ENCODE results near the gene PPP1R9A. TPM values are rescaled to one million over a fixed set of nuclear protein-coding genes. Genes with fewer than 3 reads are reported as not detected.

Gene PPP1R9A
- total RNA-seq, 4 donors from 2014 or later: 22.4 to 27.5 (median 23.3) TPM

- H3K27me3 ChIP-seq: no peaks in the 10 kb centered on the region
- H3K36me3 ChIP-seq: peaks cover 0 to 14% (median 2%) of the 10 kb centered on the region in 4 donors
- WGBS: 81% methylated on average over 5 of the region's 5 CpGs
- H3K4me1 ChIP-seq: no peaks in the 10 kb centered on the region
- H3K27ac ChIP-seq (replicated peaks in 1 of 4): no peak overlapping the region
- H3K4me3 ChIP-seq: no peak overlapping the region
- no peak for TF ChIP-seq CTCF (IDR thresholded peaks at IDR 0.05)
- no peak for TF ChIP-seq EP300 (IDR thresholded peaks at IDR 0.05)
- no peak for TF ChIP-seq POLR2A (IDR thresholded peaks at IDR 0.05; ENCODE audit: low read depth)
- TF ChIP-seq POLR2AphosphoS5 (IDR thresholded peaks at IDR 0.05): no peak
- intact Hi-C loops (cut with DNase I): no loop called here
- DNase-seq (ENCODE audit: extremely low spot score): no peak
- H3K9me3 ChIP-seq: no peaks in the 10 kb centered on the region
Measured at GRCh38 chr7:95229301-95229700, 321.9 kb downstream of the PPP1R9A start.

GRCh38 chr7:95238252-95238943, 331.0 kb downstream of the PPP1R9A start:
- Histone ChIP-seq H3K36me3 (no peaks in the 10 kb centered on the region), H3K9me3 (no peaks in the 10 kb centered on the region), H3K27me3 (no peaks in the 10 kb centered on the region), H3K4me3 (peak overlapping the region in 1 of 4 donors; percentile 1), H3K27ac (replicated peaks in 1 of 4) (no peak overlapping the region), H3K4me1 (no peaks in the 10 kb centered on the region)
- no peak for DNase-seq (ENCODE audit: extremely low spot score)
- TF ChIP-seq CTCF (IDR thresholded peaks at IDR 0.05) (no peak), POLR2AphosphoS5 (IDR thresholded peaks at IDR 0.05) (no peak)
- 64% methylated on average over 3 of the region's 3 CpGs for WGBS
- intact Hi-C loops (cut with DNase I): no loop called here

- Histone ChIP-seq H3K27me3 (no peaks in the 10 kb centered on the region), H3K4me3 (no peak overlapping the region), H3K4me1 (no peaks in the 10 kb centered on the region), H3K9me3 (no peaks in the 10 kb centered on the region), H3K27ac (replicated peaks in 1 of 4) (no peak overlapping the region), H3K36me3 (no peaks in the 10 kb centered on the region)
- intact Hi-C loops (cut with DNase I): no loop called here
- no peak for DNase-seq (ENCODE audit: extremely low spot score)
- 92% methylated on average over 1 of the region's 1 CpG for WGBS
- TF ChIP-seq EP300 (IDR thresholded peaks at IDR 0.05) (no peak), CTCF (IDR thresholded peaks at IDR 0.05) (no peak)
Measured at GRCh38 chr7:95240921-95241320, 333.5 kb downstream of the PPP1R9A start.

- 23% methylated on average over 2 of the region's 2 CpGs for WGBS
- Histone ChIP-seq H3K27ac (replicated peaks in 1 of 4) (no peak overlapping the region), H3K27me3 (no peaks in the 10 kb centered on the region), H3K4me3 (no peak overlapping the region), H3K4me1 (peaks cover 0 to 8% (median 0%) of the 10 kb centered on the region in 4 donors), H3K36me3 (no peaks in the 10 kb centered on the region), H3K9me3 (no peaks in the 10 kb centered on the region)
- intact Hi-C loops (cut with DNase I): no loop called here
- no peak for DNase-seq (ENCODE audit: extremely low spot score)
- TF ChIP-seq CTCF (IDR thresholded peaks at IDR 0.05) (no peak), POLR2AphosphoS5 (IDR thresholded peaks at IDR 0.05) (no peak), EP300 (IDR thresholded peaks at IDR 0.05) (no peak), POLR2A (IDR thresholded peaks at IDR 0.05; ENCODE audit: low read depth) (no peak)
Measured at GRCh38 chr7:95242266-95242665, 334.9 kb downstream of the PPP1R9A start.

GRCh38 chr7:95244616-95245015, 337.2 kb downstream of the PPP1R9A start:
- intact Hi-C loops (cut with DNase I): loop anchor here (5.0 kb wide), 1 partner anchor 797 kb away; no protein-coding TSS in a partner anchor
- Histone ChIP-seq H3K27me3 (no peaks in the 10 kb centered on the region), H3K36me3 (no peaks in the 10 kb centered on the region), H3K4me3 (no peak overlapping the region), H3K9me3 (no peaks in the 10 kb centered on the region), H3K27ac (replicated peaks in 1 of 4) (no peak overlapping the region), H3K4me1 (peaks cover 0 to 8% (median 0%) of the 10 kb centered on the region in 4 donors)
- TF ChIP-seq POLR2A (IDR thresholded peaks at IDR 0.05; ENCODE audit: low read depth) (no peak), POLR2AphosphoS5 (IDR thresholded peaks at IDR 0.05) (no peak), CTCF (IDR thresholded peaks at IDR 0.05) (no peak), EP300 (IDR thresholded peaks at IDR 0.05) (no peak)
- DNase-seq (ENCODE audit: extremely low spot score): no peak

Measured in esophagus muscularis mucosa (tissue), 4 donors.